NCI-H2107 treated with DMSO at 0.1 percent for 48 hours (cell line): ENCODE measurements around the gene PTPRG.

ENCODE experiments used
- DNase-seq: peaks from one replicate; lab custom pipeline; 2025; ENCODE audit not compliant: unreplicated experiment; lab: John Stamatoyannopoulos, UW

Gene PTPRG

GRCh38 chr3:62131050-62131449 lies 569.7 kb downstream of the PTPRG start:
- DNase-seq = no peak

GRCh38 chr3:62131620-62132019 lies 570.2 kb downstream of the PTPRG start:
- no peak for DNase-seq

GRCh38 chr3:62132027-62132602 lies 570.7 kb downstream of the PTPRG start:
- no peak for DNase-seq

- no peak for DNase-seq
Observed at GRCh38 chr3:62133015-62133414, 571.6 kb downstream of the PTPRG start.

- DNase-seq = no peak
Observed at GRCh38 chr3:62134061-62134496, 572.7 kb downstream of the PTPRG start.

- no peak for DNase-seq
Observed at GRCh38 chr3:62135741-62136140, 574.4 kb downstream of the PTPRG start.

GRCh38 chr3:62139957-62140356 lies 578.6 kb downstream of the PTPRG start:
- DNase-seq = no peak

GRCh38 chr3:62142331-62143085 lies 581.1 kb downstream of the PTPRG start:
- peak; percentile 37 for DNase-seq

GRCh38 chr3:62143843-62144450 lies 582.6 kb downstream of the PTPRG start:
- peak; percentile 5 for DNase-seq

GRCh38 chr3:62144482-62144881 lies 583.1 kb downstream of the PTPRG start:
- DNase-seq = no peak

GRCh38 chr3:62145086-62145757 lies 583.9 kb downstream of the PTPRG start:
- DNase-seq = no peak

GRCh38 chr3:62149539-62149938 lies 588.2 kb downstream of the PTPRG start:
- DNase-seq = no peak

GRCh38 chr3:62149962-62150361 lies 588.6 kb downstream of the PTPRG start:
- no peak for DNase-seq

- no peak for DNase-seq
Observed at GRCh38 chr3:62151591-62151990, 590.2 kb downstream of the PTPRG start.

GRCh38 chr3:62153231-62153630 lies 591.9 kb downstream of the PTPRG start:
- no peak for DNase-seq

GRCh38 chr3:62154457-62155148 lies 593.2 kb downstream of the PTPRG start:
- no peak for DNase-seq

- DNase-seq = no peak
Observed at GRCh38 chr3:62159056-62159708, 597.8 kb downstream of the PTPRG start.

GRCh38 chr3:62159709-62160092 lies 598.3 kb downstream of the PTPRG start:
- DNase-seq = no peak

- no peak for DNase-seq
Observed at GRCh38 chr3:62161371-62161770, 600.0 kb downstream of the PTPRG start.

GRCh38 chr3:62164196-62164595 lies 602.8 kb downstream of the PTPRG start:
- no peak for DNase-seq

- no peak for DNase-seq
Observed at GRCh38 chr3:62164746-62165145, 603.4 kb downstream of the PTPRG start.
